HUES6 (cell line): ENCODE results near the gene GALNT9.

Source experiments
- H3K27ac ChIP-seq: 2 replicates; pipeline ENCODE4 v1.7.0; 2013; ENCODE audit warnings: low read depth, mild to moderate bottlenecking, low read length, inconsistent platforms
- H3K27me3 ChIP-seq: 2 replicates; pipeline ENCODE4 v1.6.1; 2013; ENCODE audit warnings: low read length; ENCODE audit not compliant: control insufficient read depth, insufficient read depth
- H3K36me3 ChIP-seq: 2 replicates; pipeline ENCODE4 v1.6.1; 2013; ENCODE audit warnings: low read length; ENCODE audit not compliant: control insufficient read depth, insufficient read depth
- H3K4me1 ChIP-seq: 2 replicates; pipeline ENCODE4 v1.6.1; 2013; ENCODE audit warnings: low read length; ENCODE audit not compliant: control insufficient read depth, insufficient read depth
- H3K4me3 ChIP-seq: 2 replicates; pipeline ENCODE4 v1.5.1; 2013; ENCODE audit warnings: low read depth, low read length
- H3K9ac ChIP-seq: one replicate; pipeline ENCODE4 v1.6.1; 2013; ENCODE audit warnings: mild to moderate bottlenecking, low read length
- H3K9me3 ChIP-seq: 2 replicates; pipeline ENCODE4 v1.6.1; 2013; ENCODE audit warnings: low read depth, low read length; ENCODE audit not compliant: control insufficient read depth, insufficient read depth

Gene GALNT9

GRCh38 chr12:132163041-132163910, 166.1 kb downstream of the GALNT9 start:
- H3K4me3 ChIP-seq: no peak overlapping the region
- no peak overlapping the region for H3K27ac ChIP-seq
- no peak overlapping the region for H3K9ac ChIP-seq
- no peaks in the 10 kb centered on the region for H3K4me1 ChIP-seq
- peaks cover 51% of the 10 kb centered on the region for H3K27me3 ChIP-seq
- no peaks in the 10 kb centered on the region for H3K36me3 ChIP-seq
- H3K9me3 ChIP-seq: peaks cover 3% of the 10 kb centered on the region; the same call in 1 of the 2 replicates

GRCh38 chr12:132162508-132163031, 166.8 kb downstream of the GALNT9 start:
- H3K9me3 ChIP-seq: peaks cover 9% of the 10 kb centered on the region; the same call in 1 of the 2 replicates
- H3K27me3 ChIP-seq: peaks cover 45% of the 10 kb centered on the region
- H3K27ac ChIP-seq: no peak overlapping the region
- H3K9ac ChIP-seq: no peak overlapping the region
- H3K36me3 ChIP-seq: peaks cover 6% of the 10 kb centered on the region
- no peak overlapping the region for H3K4me3 ChIP-seq
- H3K4me1 ChIP-seq: no peaks in the 10 kb centered on the region

DNA sequence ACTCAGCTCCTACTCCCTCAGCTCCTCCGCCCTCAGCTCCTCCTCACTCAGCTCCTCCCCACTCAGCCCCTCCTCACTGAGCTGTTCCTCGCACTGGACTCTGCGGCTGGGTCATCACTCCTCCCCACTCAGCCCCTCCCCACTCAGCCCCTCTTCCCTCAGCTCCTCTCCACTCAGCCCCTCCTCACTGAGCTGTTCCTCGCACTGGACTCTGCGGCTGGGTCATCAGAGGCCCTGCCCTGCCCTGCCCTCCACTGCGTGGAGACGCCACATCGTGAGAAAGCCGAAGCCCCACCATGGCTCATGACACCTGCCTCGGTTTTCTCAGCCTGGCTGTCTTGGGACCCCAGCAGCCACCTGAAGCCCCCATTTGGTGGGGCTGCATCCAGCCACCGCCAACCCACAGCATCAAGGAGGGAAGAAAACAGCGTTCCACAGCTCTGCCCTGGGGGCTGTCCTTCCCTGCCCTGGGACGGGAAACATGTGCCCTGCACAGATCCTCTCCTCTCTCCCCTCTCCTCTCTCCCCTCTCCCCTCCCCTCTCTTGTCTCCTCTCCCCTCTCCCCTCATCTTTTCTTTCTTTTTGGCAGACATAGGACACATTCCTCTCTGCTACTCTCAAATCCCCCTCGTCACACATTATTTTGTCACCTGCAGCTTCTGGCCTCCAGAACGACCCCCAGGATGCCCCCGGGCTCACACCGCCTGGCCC, 167.4 kb downstream of the GALNT9 start:
- Histone ChIP-seq H3K9ac (no peak overlapping the region), H3K27me3 (peaks cover 42% of the 10 kb centered on the region), H3K4me1 (no peaks in the 10 kb centered on the region), H3K9me3 (peaks cover 14% of the 10 kb centered on the region), H3K27ac (no peak overlapping the region), H3K4me3 (no peak overlapping the region), H3K36me3 (peaks cover 12% of the 10 kb centered on the region)

GRCh38 chr12:132161036-132161781, 168.2 kb downstream of the GALNT9 start:
- Histone ChIP-seq H3K4me1 (no peaks in the 10 kb centered on the region), H3K9ac (no peak overlapping the region)

GRCh38 chr12:132160601-132161035, 168.8 kb downstream of the GALNT9 start:
- Histone ChIP-seq H3K27me3 (peaks cover 42% of the 10 kb centered on the region), H3K4me1 (no peaks in the 10 kb centered on the region), H3K27ac (no peak overlapping the region), H3K9ac (no peak overlapping the region), H3K9me3 (peaks cover 22% of the 10 kb centered on the region), H3K4me3 (no peak overlapping the region), H3K36me3 (peaks cover 25% of the 10 kb centered on the region)

More at GRCh38 chr12:132161036-132161781, 168.2 kb downstream of the GALNT9 start:
- H3K36me3 ChIP-seq: peaks cover 20% of the 10 kb centered on the region
- no peak overlapping the region for H3K4me3 ChIP-seq
- H3K27ac ChIP-seq: no peak overlapping the region
- H3K27me3 ChIP-seq: peaks cover 42% of the 10 kb centered on the region
- H3K9me3 ChIP-seq: peaks cover 21% of the 10 kb centered on the region

DNA sequence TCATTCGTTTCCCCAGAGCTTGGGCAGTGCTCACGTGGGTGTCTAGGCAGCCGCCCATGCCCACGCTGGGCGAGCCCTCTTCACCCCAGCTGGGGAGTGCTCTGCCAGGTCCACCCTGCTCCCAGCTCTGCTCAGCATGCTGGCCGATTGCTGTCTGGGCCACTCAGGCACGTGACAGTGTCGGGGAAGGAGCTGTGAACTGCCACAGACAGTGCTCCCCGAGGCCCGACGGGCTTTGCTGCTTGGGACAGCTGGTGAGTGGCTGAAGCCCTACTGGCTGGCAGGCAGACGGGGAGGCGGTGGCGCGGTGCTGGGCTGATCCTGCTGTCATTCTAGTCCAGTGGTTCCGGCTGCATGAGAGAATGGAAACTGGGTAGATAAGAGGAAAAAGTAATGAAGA, 169.4 kb downstream of the GALNT9 start:
- Histone ChIP-seq H3K9ac (no peak overlapping the region), H3K27me3 (peaks cover 42% of the 10 kb centered on the region), H3K36me3 (peaks cover 25% of the 10 kb centered on the region), H3K9me3 (peaks cover 22% of the 10 kb centered on the region), H3K4me1 (no peaks in the 10 kb centered on the region), H3K4me3 (no peak overlapping the region), H3K27ac (no peak overlapping the region)

DNA sequence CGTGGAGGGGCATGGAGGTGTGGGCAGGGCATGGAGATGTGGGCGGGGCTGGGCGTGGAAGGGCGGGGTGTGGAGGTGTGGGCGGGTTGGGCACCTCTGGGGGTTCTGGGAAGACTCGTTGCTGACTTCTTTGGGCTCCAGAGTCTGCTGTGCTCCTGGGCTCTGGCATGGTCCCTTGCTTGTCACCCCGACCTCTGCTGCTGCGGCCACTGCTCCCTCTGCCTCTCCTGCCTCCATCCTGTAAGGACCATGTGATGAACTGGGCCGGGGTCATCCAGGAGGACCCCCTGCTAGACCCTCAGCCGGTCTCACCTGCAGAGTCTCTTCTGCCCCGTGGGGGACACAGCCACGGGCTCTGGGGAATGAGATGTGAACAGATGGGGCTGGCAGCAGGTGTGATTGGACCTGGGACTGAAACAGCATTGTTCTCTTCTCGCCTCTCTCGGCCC, 169.8 kb downstream of the GALNT9 start:
- Histone ChIP-seq H3K9me3 (peaks cover 22% of the 10 kb centered on the region), H3K4me1 (no peaks in the 10 kb centered on the region), H3K27ac (no peak overlapping the region), H3K9ac (no peak overlapping the region), H3K4me3 (no peak overlapping the region), H3K36me3 (peaks cover 25% of the 10 kb centered on the region), H3K27me3 (peaks cover 42% of the 10 kb centered on the region)

- Histone ChIP-seq H3K9ac (no peak overlapping the region), H3K27ac (no peak overlapping the region), H3K4me3 (no peak overlapping the region), H3K27me3 (peaks cover 35% of the 10 kb centered on the region), H3K36me3 (peaks cover 25% of the 10 kb centered on the region), H3K4me1 (peaks cover 5% of the 10 kb centered on the region; the same call in 1 of the 2 replicates), H3K9me3 (peaks cover 22% of the 10 kb centered on the region)
These were observed 170.5 kb downstream of the GALNT9 start for GRCh38 chr12:132158677-132159554.

DNA sequence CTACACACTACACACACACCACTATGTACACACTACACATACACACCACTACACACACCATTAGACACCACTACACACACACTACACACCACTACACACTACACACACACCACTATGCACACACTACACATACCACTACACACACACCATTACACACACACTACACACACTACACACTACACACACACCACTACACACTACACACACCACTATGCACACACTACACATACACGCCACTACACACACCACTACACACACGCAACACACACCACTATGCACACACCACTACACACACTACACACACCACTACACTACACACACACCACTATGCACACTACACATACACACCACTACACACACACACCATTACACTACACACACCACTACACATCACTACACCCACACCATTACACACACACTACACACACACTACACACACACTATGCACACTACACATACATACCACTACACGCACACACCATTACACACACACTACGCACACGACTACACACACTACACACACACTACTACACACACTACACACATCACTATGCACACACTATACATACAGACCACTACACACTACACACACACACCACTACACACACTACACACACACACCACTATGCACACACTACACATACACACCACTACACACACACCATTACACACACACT, 171.5 kb downstream of the GALNT9 start:
- Histone ChIP-seq H3K27me3 (peaks cover 24% of the 10 kb centered on the region; the same call in 1 of the 2 replicates), H3K9ac (no peak overlapping the region), H3K27ac (no peak overlapping the region), H3K36me3 (peaks cover 25% of the 10 kb centered on the region), H3K9me3 (peaks cover 22% of the 10 kb centered on the region), H3K4me1 (peaks cover 5% of the 10 kb centered on the region; the same call in 1 of the 2 replicates), H3K4me3 (no peak overlapping the region)
